PFSK-1 (cell line): ENCODE data around the gene FARP2.

Experiments used
- POLR2AphosphoS5 ChIP-seq: IDR thresholded peaks from 2 replicates; pipeline ENCODE4 v1.6.1; 2012; ENCODE audit warnings: low read depth, mild to moderate bottlenecking, control low read depth, low read length, moderate library complexity
- SIN3A ChIP-seq: IDR thresholded peaks from 2 replicates; pipeline ENCODE4 v1.6.1; 2012; ENCODE audit warnings: mild to moderate bottlenecking, low read length, moderate library complexity, borderline replicate concordance; ENCODE audit not compliant: insufficient read depth

DNA sequence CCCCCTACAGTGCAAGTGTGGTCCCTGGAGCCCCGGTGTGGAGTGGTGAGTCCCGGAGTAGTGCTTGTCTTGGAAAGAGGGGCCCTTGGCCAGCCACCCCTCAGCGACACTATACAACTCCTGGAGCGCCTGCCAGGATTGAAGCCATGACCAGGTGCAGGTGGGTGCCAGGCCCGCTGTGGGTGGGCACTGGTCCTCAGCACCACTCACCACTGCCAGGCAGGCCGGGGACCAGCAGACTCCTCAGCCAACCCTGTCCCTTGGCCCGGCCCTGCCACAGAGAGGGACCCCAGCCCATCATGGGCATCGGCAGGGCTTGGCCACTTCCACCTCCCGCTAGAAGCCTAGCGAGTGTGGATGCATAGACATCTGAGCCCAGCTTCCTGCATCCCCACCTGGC is 110.1 kb downstream of the FARP2 start:
- no peak for TF ChIP-seq SIN3A
- TF ChIP-seq POLR2AphosphoS5: no peak
